Central memory CD8-positive, alpha-beta T cell (primary cell): ENCODE results near the gene RBM28.

Experiments
- ATAC-seq: fragments of 150-1000 bp; cut with Tn5 transposase; replicated peaks from 2 replicates; pipeline ENCODE4 v1.10.0; 2022; ENCODE audit warnings: mild to moderate bottlenecking, moderate FRiP score, moderate number of reproducible peaks; ENCODE audit not compliant: poor library complexity, severe bottlenecking; ENCODE audit errors: extremely low read depth
- DNase-seq, 2 donors: peaks; one replicate each; pipeline ENCODE4 v3.0.0; 2021; ENCODE audit warnings: low spot score in 2 of 2
- H3K27ac Mint-ChIP-seq: one replicate; pipeline ENCODE4 v1.8.0; 2022; ENCODE audit warnings: low read depth, mild to moderate bottlenecking, moderate library complexity, mixed read lengths
- H3K27me3 Mint-ChIP-seq: one replicate; pipeline ENCODE4 v1.8.0; 2022; ENCODE audit warnings: mixed read lengths
- H3K36me3 Mint-ChIP-seq: one replicate; pipeline ENCODE4 v1.8.0; 2022; ENCODE audit warnings: mild to moderate bottlenecking, moderate library complexity, mixed read lengths; ENCODE audit not compliant: insufficient read depth
- H3K4me1 Mint-ChIP-seq: one replicate; pipeline ENCODE4 v1.8.0; 2022; ENCODE audit warnings: mixed read lengths
- H3K4me3 Mint-ChIP-seq: one replicate; pipeline ENCODE4 v1.8.0; 2022; ENCODE audit warnings: mild to moderate bottlenecking, moderate library complexity, mixed read lengths
- H3K9me3 Mint-ChIP-seq: one replicate; pipeline ENCODE4 v1.8.0; 2022; ENCODE audit warnings: mixed read lengths

RBM28 gene

GRCh38 chr7:128343554-128344430 is at the start of gene RBM28:
TSS of gene RBM28 (minus strand) at chr7:128343908. CDS start at chr7:128343793, 115 bp downstream.
- Mint-ChIP-seq H3K4me3 (peak within 1 kb of the TSS; percentile 93), H3K4me1 (peaks cover 23% of the 10 kb centered on the region), H3K27ac (peak within 1 kb of the TSS; percentile 57), H3K36me3 (peaks cover 3% of the 10 kb centered on the region), H3K9me3 (no peaks in the 10 kb centered on the region), H3K27me3 (peaks cover 16% of the 10 kb centered on the region)
- peak; percentile 94 for ATAC-seq
- DNase-seq, result peak; percentile 76 to 85

GRCh38 chr7:128392446-128393327 is 49.0 kb upstream of the RBM28 start:
- H3K27me3 Mint-ChIP-seq, result no peaks in the 10 kb centered on the region
- no peak for DNase-seq
- H3K4me1 Mint-ChIP-seq, result no peaks in the 10 kb centered on the region
- H3K9me3 Mint-ChIP-seq, result no peaks in the 10 kb centered on the region
- H3K4me3 Mint-ChIP-seq, result no peak overlapping the region
- peaks cover 10% of the 10 kb centered on the region for H3K36me3 Mint-ChIP-seq
- no peak overlapping the region for H3K27ac Mint-ChIP-seq
- no peak for ATAC-seq

GRCh38 chr7:128391805-128392204 is 48.1 kb upstream of the RBM28 start:
- ATAC-seq (no peak), DNase-seq (no peak)
- Mint-ChIP-seq H3K9me3 (no peaks in the 10 kb centered on the region), H3K4me1 (no peaks in the 10 kb centered on the region), H3K27ac (no peak overlapping the region), H3K27me3 (no peaks in the 10 kb centered on the region), H3K36me3 (peaks cover 8% of the 10 kb centered on the region), H3K4me3 (no peak overlapping the region)

GRCh38 chr7:128390871-128391565 is 47.3 kb upstream of the RBM28 start:
- H3K9me3 Mint-ChIP-seq, result no peaks in the 10 kb centered on the region
- DNase-seq, result no peak
- no peak for ATAC-seq
- H3K4me3 Mint-ChIP-seq, result no peak overlapping the region
- no peaks in the 10 kb centered on the region for H3K27me3 Mint-ChIP-seq
- no peaks in the 10 kb centered on the region for H3K4me1 Mint-ChIP-seq
- H3K36me3 Mint-ChIP-seq, result peaks cover 5% of the 10 kb centered on the region
- H3K27ac Mint-ChIP-seq, result no peak overlapping the region

GRCh38 chr7:128389618-128390329 is 46.1 kb upstream of the RBM28 start:
- Mint-ChIP-seq H3K27ac (no peak overlapping the region), H3K27me3 (no peaks in the 10 kb centered on the region)
- ATAC-seq, result no peak

GRCh38 chr7:128389085-128389617 is 45.4 kb upstream of the RBM28 start:
- no peaks in the 10 kb centered on the region for H3K27me3 Mint-ChIP-seq
- H3K4me3 Mint-ChIP-seq, result no peak overlapping the region
- ATAC-seq (no peak), DNase-seq (no peak)
- H3K36me3 Mint-ChIP-seq, result peaks cover 3% of the 10 kb centered on the region
- no peaks in the 10 kb centered on the region for H3K4me1 Mint-ChIP-seq
- no peak overlapping the region for H3K27ac Mint-ChIP-seq
- H3K9me3 Mint-ChIP-seq, result no peaks in the 10 kb centered on the region

More at GRCh38 chr7:128389618-128390329, 46.1 kb upstream of the RBM28 start:
- Mint-ChIP-seq H3K9me3 (no peaks in the 10 kb centered on the region), H3K4me1 (no peaks in the 10 kb centered on the region), H3K36me3 (peaks cover 3% of the 10 kb centered on the region), H3K4me3 (no peak overlapping the region)
- no peak for DNase-seq

- Mint-ChIP-seq H3K4me1 (no peaks in the 10 kb centered on the region), H3K36me3 (peaks cover 3% of the 10 kb centered on the region), H3K9me3 (no peaks in the 10 kb centered on the region), H3K27me3 (no peaks in the 10 kb centered on the region), H3K27ac (no peak overlapping the region), H3K4me3 (no peak overlapping the region)
- ATAC-seq (no peak), DNase-seq (no peak)
These were observed 44.4 kb upstream of the RBM28 start for GRCh38 chr7:128388145-128388485.

GRCh38 chr7:128387216-128388144 is 43.8 kb upstream of the RBM28 start:
- H3K27me3 Mint-ChIP-seq, result no peaks in the 10 kb centered on the region
- H3K4me3 Mint-ChIP-seq, result no peak overlapping the region
- H3K36me3 Mint-ChIP-seq, result peaks cover 3% of the 10 kb centered on the region
- peak; percentile 38 to 54 for DNase-seq
- no peaks in the 10 kb centered on the region for H3K4me1 Mint-ChIP-seq
- ATAC-seq, result peak; percentile 63
- no peaks in the 10 kb centered on the region for H3K9me3 Mint-ChIP-seq
- H3K27ac Mint-ChIP-seq, result no peak overlapping the region

GRCh38 chr7:128385988-128386925 is 42.5 kb upstream of the RBM28 start:
- Mint-ChIP-seq H3K4me3 (no peak overlapping the region), H3K27ac (no peak overlapping the region), H3K36me3 (no peaks in the 10 kb centered on the region), H3K27me3 (no peaks in the 10 kb centered on the region), H3K9me3 (no peaks in the 10 kb centered on the region), H3K4me1 (no peaks in the 10 kb centered on the region)
- no peak for DNase-seq
- ATAC-seq, result no peak

GRCh38 chr7:128384726-128385125 is 41.0 kb upstream of the RBM28 start:
- no peak for DNase-seq
- H3K9me3 Mint-ChIP-seq, result no peaks in the 10 kb centered on the region
- ATAC-seq, result no peak
- H3K27me3 Mint-ChIP-seq, result no peaks in the 10 kb centered on the region
- no peaks in the 10 kb centered on the region for H3K4me1 Mint-ChIP-seq
- no peaks in the 10 kb centered on the region for H3K36me3 Mint-ChIP-seq
- no peak overlapping the region for H3K4me3 Mint-ChIP-seq
- H3K27ac Mint-ChIP-seq, result no peak overlapping the region
